Hepatic stellate cell (primary cell): ENCODE results near the gene SLC39A1.

Experiments used
- DNase-seq: peaks from one replicate; pipeline ENCODE4 v3.0.0; 2011; ENCODE audit warnings: low spot score

SLC39A1 gene

DNA sequence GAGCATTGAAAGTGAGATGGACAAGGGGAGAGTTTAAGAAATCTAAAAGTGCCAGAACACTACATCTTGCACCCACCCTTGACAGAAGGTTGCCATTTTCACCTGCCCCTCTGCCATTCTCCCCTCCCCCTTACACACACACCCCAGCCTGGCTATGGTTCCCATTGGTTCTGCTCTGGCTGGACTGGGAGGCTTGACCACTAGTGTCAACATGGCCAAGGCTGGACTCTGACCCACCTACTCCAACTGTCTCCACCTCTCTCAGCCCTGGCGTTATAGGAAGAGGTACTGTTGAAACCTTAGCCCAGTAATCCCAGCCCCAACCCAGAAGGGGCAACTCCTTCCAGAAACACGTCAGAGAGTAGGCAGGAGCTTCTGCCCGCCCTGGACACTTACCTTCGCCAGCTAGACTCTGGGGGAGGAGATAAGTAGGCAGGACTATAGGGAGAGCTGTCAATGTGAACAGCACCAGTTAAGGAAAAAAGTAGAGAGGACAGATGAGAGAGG, 9.4 kb downstream of the SLC39A1 start:
- no peak for DNase-seq

DNA sequence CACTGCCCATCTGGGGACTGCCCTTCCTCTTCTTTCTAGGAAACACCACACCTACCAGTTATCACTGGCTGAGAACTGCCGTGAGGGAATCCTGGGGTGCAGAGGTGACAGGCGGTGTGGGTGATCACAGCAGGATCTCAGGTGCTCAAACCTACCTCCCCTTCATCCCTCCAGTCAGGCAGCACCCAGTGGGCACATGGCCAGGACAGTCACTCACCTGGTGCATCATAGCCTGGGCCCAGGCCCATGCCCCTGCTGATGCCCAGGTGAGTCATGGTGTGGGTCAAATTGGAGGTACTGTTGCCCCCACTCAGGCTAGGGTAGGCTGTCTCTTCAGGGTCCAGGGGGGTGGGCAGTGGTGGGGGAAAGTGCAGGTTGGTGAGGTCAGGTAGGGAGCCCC, 11.5 kb downstream of the SLC39A1 start:
- DNase-seq = no peak

DNA sequence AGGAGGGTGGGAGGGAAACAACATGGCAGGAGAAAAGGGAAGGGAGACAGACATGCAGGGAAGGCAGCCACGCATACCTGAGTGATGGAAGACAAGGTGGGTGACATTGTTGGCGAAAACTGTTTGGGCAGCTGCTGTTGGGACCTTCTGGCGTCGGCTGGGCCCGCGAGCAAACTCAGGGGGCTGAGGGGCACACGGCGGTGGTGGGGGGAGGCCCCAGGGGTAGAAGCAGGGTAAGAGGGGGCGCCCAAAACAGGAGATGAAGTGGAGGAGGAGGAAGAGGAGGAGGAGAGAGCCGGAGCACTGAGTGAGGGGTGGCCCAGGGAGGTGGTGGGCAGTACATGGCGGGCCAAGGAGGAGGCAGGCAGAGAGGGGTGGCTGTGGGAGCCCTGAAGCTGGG, 12.2 kb downstream of the SLC39A1 start:
- DNase-seq = no peak

DNA sequence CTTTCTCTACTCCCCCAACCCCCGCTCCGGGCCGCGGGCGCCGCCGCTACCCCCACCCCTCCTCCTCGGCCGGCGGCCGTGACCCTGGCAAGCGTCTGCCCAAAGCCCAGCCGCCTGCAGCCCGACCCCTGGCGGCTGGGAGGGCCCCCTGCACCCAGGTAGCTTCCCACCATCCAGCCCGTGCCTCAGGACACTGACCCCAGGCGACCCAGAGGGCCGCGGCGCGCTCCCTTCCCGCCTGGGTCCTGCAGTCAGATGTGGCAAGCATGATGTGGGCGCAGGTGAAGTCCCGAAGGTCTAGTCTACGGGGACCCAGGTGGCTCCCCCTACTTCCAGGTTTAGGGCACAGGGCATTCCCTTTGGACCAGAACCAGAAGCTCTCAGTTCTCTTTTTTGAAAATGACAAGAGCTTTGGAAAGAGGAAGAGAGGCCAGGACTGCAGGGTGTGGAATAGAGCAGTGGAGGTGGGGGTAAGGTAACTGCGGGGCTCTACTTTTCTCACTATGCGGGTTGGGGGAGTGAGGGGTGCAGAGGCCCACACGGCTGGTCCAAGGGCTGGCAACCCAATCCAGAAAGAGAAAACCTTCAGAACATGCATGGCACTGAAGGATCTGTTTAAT, 16.6 kb downstream of the SLC39A1 start, which contains the start of gene DENND4B:
TSS of gene DENND4B (minus strand) at position 97 of the 620 bp plus-strand sequence. CDS start 2,344 bp downstream, outside the sequence.
- DNase-seq = peak; percentile 98

DNA sequence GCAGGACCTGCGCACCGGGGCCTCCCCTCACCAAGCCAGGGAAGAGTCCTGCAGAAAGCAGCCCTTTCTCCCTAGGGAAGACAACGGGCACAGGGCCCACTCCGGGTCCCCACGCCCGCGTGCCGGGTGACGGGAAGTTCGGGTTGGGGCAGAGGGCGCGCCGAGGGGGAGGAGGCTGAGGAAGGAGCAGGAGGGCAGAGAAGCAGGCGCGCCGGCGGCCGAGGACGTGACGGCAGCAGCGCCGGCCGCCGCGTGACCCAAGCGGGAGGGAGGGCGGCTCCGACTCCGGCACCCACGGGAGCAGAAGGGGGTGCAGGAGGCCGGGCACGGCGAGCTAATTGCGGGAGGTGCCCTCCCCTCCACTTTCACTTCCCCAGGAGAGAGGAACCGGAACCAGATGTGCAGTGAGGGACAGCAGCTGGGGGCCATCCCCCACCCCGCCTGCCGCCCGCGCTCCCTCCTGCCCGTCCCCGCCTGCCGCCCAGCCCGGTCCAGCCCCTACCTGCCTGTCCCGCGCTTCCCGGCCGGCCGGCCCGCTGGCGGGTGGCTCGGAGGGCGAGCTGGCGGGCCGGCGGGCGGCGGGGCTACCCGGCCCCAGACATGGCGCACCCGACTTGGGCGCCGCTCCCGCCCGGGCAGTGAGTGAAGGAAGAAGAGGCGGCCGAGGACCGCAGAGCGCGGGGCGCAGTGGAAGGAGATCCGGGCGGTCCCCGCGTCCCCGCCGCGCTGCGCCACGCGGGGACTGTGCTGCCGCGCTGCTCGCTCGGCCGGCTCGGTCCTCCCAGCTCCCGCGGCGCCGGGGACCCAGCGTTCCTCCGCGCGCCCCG, 17.3 kb downstream of the SLC39A1 start:
- peak; percentile 79 for DNase-seq

DNA sequence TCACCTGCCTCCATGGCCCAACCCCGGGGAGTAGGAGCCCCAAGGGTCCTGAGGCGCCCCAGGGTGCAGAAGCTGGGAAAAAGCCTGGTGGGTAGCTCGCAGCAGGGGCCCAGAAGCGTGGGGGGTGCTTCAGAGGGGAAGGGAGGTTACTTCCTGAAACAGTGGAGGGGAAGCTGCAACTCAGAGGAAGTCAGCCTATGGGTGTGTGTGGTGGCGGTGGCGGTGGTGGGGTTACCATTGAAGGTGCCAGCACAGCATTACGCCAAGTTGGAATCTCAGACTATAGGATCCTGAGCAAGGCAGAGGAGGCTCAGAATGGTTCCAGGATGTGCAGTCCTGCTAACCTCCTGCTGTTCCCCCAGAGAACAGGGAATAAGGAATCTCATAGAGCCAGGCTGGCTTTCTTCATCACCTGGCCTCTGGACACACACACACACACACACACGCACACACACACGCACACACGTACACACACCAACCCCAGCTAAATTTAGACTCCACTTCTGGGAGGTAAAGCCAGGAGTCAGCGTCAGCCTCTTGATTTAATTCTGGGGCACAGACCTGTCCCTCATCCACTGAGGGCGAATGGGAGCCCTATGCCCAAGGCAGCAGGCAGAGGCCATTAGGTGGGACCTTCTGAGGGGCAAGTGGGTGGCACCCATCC, 18.1 kb downstream of the SLC39A1 start:
- peak; percentile 58 for DNase-seq

DNA sequence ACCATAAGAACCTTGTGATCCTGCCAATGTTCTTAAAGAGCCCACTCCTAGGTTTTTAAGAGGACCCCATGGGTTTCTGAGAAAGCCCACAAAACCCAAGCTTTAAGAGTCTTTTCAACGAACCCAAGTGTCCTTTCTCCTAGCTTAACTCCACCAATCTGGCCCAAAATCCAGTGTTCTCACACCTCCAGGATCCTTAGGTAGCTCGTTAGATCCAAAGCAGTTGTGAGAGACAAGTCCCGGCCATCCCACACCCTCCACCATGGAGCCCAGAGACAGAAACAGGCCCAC, 18.6 kb downstream of the SLC39A1 start:
- no peak for DNase-seq

DNA sequence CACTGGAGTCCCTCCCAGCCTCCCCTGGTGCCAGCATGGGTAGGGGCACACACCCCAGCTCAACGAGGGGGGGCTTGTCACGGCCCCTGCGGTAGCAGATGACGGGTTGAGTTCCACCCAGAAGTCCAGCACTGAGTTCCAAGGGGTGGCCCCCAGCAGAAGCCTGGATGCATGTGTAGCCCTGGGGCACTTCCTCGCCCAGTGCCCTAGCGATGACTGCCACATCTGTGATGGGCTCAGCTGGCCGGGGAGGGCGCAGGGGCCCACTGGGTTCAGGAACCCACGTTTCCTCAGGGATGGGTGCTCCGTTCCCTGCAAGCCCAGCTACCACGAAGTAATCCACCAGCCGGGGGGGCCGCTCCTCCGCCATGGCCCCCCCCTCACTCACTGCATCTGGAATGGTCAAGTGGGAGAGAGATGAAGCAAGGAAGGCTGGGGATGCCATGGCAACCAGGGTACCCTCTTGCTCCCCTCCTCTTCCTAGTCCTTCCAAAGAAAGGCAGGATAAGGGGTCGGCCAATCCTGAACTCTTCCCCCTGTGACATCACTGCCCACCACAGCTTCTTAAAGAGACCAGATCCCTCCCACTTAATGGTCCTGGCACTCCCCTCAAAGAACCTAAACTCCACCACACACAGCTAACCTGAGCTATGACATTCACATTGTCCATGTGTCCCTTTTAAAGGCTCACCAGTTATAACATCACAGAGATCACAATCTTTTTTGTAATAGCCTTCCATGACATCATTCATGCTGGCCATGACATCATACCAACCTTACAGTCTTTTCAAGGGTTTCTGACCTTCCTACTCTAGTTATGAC, 19.1 kb downstream of the SLC39A1 start:
- DNase-seq = no peak

DNA sequence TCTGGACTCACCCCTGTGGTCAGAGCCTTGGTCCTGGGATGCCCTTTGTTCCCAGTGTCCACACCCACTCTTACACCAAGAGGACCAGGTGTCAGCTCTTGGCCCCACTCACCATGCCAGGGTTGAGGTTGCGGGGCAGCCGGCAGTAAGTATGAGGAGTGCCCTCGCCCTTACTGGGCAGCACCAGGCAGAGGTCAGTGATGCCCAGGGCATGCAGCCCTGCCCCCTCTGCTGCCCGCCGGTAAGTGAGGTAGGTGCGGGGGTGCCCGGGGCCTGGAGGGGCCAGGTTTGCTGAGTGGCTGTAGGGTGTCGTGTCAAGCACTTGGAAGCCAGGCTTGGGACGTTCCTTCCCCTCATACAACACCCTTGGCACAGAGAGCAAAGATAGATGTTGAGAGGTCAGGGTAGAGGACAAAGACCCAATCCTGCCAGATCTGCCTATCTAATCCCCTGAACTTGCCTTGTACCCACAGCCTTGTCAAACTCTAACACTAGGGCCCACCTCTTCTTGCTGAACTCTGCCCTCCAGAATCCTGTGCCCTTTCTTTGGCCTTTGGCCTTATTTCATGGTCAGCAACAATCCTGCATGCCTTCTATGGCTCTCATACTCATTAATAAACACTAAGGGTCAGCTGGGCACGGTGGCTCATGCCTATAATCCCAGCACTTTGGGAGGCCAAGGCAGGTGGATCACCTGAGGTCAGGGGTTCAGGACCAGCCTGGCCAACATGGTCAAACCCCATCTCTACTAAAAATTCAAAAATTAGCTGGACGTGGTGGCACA, 20.4 kb downstream of the SLC39A1 start:
- no peak for DNase-seq

DNA sequence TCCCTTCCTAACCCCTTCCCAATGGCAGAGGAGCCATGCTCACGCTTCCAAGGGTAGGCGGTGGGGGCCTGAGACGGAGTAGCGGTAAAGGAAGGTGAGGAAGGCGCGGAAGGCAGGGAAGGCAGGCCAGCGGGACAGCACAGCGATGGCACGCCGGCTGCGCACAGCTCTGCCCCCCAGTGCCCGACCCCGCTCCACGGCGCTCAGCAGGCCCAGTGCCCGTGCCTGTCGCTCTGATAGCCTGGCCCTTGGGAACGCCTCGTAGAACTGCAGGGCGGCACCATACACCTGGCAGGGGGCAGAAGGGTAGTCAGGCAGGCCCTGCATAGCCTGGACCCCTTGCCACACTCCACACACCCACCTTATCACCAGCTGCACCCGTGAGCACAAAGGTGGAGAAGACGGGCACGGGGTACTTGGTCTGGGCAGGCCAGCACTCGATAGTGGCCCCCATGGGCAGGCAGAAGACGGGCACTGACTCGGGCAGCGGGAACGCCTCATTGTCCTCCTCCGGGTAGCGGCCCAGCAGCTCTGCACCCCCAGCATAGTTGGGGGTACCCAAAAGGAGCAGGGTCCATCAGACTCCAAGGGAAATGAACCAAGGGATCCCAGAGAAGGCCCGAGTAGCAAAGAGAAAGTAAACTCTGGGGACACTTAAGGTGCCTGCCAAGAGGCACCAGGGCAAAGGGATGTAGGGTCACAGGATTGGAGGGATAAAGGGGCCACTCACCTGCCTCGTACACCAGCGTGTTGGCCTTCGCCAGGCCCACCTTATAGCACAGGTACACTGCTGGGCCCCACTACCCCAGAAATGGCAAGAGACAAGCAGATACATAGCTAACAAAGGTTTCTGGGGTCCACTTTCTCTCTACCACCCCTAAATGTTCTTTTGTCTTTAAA, 21.3 kb downstream of the SLC39A1 start:
- no peak for DNase-seq

DNA sequence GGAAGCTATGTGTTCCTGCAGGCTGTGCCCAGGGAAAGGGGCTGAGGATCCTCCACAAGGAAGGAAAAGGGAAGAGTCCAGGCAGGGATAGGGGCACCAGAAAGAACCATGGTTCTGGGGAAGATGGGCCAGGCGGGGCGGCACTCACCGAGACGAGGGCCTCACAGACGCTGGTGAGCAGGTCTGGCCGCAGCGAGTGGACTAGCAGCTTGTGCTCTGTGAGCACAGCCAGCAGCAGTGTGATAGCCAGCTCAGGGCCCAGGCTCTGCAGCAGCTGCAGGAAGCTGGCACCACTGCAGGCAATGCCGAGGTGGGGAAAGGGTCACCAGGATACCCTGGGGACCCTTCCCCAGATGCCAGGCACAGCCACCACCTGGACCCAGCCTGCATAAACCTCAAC, 22.6 kb downstream of the SLC39A1 start:
- no peak for DNase-seq

DNA sequence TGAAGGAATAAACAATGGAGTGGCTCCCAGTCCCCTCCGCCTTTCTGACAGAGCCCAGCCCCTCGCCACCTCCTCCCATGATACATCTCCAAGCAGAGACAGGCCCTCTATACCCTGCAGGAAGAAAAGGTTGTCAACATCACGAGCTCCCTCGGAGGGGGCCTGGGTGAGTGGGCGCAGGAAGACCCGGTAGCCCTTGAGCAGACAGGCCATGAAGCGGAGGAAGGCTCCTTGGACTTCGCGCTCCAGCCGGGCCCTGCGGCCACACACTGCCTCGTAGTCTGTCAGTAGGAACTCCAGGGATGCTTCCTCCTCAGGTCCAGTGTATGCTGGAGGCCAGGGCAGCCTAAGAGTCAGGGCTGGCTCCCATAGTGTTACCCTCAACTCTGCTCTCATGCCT, 23.9 kb downstream of the SLC39A1 start:
- no peak for DNase-seq

DNA sequence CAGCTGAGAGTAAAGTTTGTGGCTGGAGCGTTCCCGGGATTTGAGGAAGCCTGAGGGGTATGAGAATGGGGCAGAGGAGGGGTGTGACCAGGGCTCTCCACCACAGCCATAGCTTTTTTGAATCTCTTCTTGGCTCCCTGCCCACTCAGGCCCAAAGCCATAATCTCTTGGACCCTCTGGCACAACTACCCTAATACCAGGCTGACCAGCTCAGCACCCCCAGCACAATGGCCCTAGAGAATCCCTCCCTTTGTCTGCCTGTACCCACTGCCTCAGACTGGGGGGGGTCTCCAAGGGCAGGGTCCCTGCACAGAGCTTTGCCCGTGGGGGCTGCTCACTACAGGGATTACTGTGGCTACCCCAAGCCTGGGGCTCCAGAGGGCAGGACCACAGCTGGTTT, 24.3 kb downstream of the SLC39A1 start:
- no peak for DNase-seq

DNA sequence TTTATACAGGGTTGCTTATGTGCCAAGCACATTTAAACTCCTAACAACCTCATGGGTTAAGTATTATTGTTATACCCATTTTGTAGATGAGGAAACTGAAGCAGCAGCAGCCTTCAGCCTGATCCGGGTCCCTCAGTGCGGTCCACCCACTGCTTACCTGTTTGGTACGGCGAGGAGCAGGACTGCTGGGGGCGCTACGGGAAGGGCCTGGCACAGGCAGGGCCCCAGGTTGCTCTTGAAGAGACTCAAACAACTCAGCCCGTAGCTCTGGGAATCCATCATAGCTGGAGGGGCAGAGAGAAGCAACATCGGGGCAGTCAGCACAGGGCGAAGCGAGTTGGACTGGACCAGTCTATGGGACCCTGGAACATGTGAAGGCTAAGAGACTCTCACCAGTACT, 26.0 kb downstream of the SLC39A1 start:
- DNase-seq = no peak

DNA sequence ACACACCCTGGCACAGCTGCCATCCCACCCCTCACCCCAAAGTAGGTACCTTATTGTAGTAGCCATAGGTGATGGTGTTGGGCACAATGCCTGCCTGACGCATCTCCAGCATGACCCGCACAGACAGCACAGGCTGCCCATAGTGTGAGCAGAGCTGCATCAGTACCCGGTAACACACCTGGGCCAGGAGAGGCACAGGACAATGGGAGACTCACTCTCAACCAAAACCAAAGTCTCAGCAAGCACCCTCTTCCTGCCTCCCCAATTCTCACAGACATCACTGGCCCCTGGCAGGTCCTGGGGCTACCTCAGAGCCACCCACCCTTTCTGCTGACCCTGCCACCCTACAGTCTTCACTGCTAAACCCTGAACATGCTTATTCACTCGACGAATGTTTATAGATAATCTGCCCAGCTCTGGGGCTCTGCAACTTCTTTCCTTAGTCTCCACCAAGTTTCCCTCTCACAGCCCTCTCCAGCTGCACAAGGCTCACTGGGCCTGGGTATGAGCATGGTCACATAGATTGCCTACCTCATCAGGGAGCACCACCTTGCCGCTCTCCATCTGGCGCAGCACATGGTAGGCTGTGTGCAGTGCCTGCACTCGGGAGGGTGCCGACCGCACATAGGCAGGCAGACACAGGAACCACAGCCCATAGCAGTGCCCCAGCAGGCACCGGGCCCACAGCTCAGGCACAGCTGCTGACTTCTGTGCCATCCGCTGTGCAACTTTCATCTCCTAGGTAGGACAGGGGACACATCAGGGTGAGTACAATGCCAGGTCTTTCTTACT, 27.1 kb downstream of the SLC39A1 start:
- no peak for DNase-seq

DNA sequence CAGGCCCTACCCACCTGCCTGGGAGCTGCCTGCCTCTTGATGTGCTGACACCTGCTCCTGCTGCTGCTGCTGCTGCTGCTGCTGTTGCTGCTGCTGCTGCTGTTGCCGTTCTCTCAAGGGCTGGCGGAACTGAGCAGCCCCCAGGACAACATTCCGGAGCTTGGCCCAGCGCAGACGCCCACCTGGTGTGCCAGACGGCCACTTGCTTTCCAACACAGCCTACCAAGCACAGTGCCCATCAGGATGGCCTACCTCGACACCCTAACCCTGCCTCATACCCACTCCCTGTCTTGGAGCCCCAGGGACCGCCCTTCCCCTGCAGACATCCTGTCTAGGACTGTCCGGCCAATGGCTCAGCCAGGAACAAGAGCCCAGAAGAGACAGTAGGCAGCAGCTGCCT, 28.6 kb downstream of the SLC39A1 start:
- no peak for DNase-seq

DNA sequence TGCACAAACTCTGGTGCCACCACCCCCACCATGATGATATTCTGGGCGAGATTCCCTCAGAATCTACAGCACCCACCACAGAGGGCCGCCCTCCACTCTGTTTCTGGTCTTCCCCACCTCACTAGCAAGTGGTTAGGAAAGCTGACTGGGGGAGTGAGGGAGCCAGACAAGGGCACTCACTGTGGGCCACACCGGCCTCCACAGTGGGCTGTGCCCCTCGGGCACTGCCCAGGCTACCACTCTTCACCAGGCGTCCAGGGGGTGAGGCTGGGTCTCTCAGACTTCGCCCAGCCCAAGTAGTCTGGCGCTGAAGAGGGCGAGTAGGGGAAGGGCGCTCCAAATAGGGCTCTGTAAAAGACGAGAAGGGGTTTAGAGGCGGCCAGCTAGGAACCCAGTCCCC, 29.4 kb downstream of the SLC39A1 start:
- DNase-seq = no peak

DNA sequence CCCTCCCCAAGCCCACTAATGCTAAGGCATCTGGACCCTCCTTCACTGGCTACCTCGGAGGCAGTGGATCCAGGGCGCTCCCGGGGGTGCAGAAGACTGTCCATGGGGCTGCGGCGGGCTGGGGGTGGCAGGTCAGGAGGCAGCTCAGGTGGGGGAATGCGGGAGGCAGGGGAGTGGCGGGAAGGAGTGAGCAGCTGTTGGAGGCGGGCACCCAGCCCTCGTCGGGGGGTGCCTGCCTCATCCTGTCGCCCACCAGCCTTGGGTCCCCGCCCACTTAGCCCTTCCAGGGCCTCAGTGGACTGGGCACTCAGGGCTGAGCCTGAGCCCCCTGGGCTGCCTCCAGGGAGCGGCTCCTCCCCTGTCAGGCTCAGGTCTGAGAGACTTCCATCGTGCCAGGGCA, 29.9 kb downstream of the SLC39A1 start:
- DNase-seq = no peak
